Measurements from ENCODE around the gene TMPRSS4. TPM values are rescaled to one million over a fixed set of nuclear protein-coding genes. Genes with fewer than 3 reads are reported as not detected.

TMPRSS4 gene
- total RNA-seq, 1 donor from 2014 or later: 12.1 TPM

DNA sequence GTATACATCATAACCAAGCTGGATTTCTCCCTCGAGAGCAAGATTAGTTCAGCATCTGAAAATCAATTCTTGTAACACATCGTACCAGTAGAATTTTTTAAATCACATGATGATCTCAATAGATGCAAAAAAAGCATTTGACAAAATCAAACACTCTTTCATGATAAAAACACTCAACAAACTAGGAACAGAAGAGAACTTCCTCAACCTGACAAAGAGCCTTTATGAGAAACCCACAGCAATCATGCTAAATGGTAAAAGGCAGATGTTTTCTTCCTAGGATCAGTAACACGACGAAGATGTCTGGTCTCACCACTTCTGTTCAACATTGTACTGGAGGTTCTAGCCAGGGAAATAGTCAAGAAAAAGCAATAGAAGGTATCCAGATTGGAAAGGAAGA is 34.1 kb upstream of the TMPRSS4 start:
- H3K4me1 Mint-ChIP-seq (ENCODE audit: low read depth): peaks cover 1% of the 10 kb centered on the region

DNA sequence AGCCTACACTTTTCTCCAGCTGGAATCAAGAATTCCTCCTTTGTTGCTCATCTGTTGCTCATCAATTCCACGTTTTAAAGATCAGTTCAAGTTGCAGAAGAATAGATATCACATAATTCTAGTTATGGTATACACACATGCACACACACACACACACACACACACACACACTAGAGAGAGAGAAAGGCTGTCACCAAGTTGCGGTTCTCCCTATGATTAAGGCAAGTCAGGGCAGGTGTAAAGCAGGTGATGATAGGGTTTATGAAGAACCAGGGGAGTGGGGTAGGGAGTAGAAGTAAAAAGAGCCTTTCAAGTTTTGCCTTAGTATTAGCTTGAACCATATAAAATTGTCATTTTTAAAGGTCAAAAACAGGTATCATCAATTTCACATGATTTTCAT is 31.7 kb upstream of the TMPRSS4 start:
- no peak overlapping the region for H3K4me3 Mint-ChIP-seq (ENCODE audit: low read depth)
- no peak for DNase-seq (ENCODE audit: low spot score, unreplicated experiment)
- no peaks in the 10 kb centered on the region for H3K36me3 Mint-ChIP-seq (ENCODE audit: insufficient read depth)
- H3K27ac Mint-ChIP-seq: no peak overlapping the region
- H3K9me3 Mint-ChIP-seq (ENCODE audit: low read depth): no peaks in the 10 kb centered on the region
- H3K4me1 Mint-ChIP-seq (ENCODE audit: low read depth): peaks cover 1% of the 10 kb centered on the region
- TF ChIP-seq, protein P1, sequence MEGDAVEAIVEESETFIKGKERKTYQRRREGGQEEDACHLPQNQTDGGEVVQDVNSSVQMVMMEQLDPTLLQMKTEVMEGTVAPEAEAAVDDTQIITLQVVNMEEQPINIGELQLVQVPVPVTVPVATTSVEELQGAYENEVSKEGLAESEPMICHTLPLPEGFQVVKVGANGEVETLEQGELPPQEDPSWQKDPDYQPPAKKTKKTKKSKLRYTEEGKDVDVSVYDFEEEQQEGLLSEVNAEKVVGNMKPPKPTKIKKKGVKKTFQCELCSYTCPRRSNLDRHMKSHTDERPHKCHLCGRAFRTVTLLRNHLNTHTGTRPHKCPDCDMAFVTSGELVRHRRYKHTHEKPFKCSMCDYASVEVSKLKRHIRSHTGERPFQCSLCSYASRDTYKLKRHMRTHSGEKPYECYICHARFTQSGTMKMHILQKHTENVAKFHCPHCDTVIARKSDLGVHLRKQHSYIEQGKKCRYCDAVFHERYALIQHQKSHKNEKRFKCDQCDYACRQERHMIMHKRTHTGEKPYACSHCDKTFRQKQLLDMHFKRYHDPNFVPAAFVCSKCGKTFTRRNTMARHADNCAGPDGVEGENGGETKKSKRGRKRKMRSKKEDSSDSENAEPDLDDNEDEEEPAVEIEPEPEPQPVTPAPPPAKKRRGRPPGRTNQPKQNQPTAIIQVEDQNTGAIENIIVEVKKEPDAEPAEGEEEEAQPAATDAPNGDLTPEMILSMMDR (IDR thresholded peaks at IDR 0.05; ENCODE audit: unreplicated experiment): no peak
- H3K27me3 Mint-ChIP-seq: peaks cover 5% of the 10 kb centered on the region

More for the DNA sequence above, 34.1 kb upstream of the TMPRSS4 start:
- TF ChIP-seq, protein P1 (IDR thresholded peaks at IDR 0.05; ENCODE audit: unreplicated experiment): no peak
- H3K27me3 Mint-ChIP-seq: peaks cover 10% of the 10 kb centered on the region
- H3K4me3 Mint-ChIP-seq (ENCODE audit: low read depth): no peak overlapping the region
- no peaks in the 10 kb centered on the region for H3K36me3 Mint-ChIP-seq (ENCODE audit: insufficient read depth)
- DNase-seq (ENCODE audit: low spot score, unreplicated experiment): no peak
- H3K9me3 Mint-ChIP-seq (ENCODE audit: low read depth): no peaks in the 10 kb centered on the region
- H3K27ac Mint-ChIP-seq: no peak overlapping the region

- Mint-ChIP-seq H3K27ac (no peak overlapping the region), H3K27me3 (peaks cover 7% of the 10 kb centered on the region), H3K36me3 (ENCODE audit: insufficient read depth) (no peaks in the 10 kb centered on the region), H3K4me3 (ENCODE audit: low read depth) (no peak overlapping the region), H3K4me1 (ENCODE audit: low read depth) (peaks cover 1% of the 10 kb centered on the region), H3K9me3 (ENCODE audit: low read depth) (no peaks in the 10 kb centered on the region)
- TF ChIP-seq, protein P1 (IDR thresholded peaks at IDR 0.05; ENCODE audit: unreplicated experiment): no peak
- no peak for DNase-seq (ENCODE audit: low spot score, unreplicated experiment)
Observed at GRCh38 chr11:118046051-118046963, 30.6 kb upstream of the TMPRSS4 start.

DNA sequence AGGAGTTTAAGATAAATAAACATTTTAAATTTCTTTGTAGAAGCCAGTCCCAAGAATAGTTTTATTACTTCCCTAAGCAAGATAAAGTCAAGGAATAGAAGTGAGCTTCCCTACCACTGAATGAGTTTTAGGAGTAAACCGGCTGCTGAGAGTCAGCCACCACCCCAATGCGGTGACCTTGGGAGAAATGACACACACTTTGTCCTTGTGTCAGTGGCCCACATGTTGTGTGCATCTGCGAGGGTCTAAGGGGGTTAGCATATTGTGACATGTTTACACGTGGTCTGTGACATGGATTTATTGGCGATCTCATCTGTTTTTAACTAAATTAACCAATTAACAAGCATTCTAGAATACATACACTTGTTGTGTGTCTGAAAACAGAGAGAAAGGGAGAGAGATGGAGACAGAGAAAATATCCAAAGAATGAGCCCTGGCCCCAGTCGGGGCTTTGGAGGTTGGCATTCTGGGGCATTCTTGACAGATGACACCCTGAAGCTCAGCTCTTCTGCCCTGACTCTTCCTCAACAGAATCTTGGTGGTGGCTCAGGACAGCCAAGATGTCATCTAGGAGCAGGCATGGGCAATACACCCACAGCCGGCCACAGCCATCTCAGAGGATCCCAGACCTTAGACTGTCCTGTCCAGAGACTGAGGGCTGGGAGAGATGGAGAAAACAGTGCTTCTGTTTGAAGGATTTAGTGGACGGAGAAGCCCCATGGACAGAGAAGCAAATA is 29.7 kb upstream of the TMPRSS4 start:
- DNase-seq (ENCODE audit: low spot score, unreplicated experiment): no peak
- peaks cover 9% of the 10 kb centered on the region for H3K27me3 Mint-ChIP-seq
- no peaks in the 10 kb centered on the region for H3K36me3 Mint-ChIP-seq (ENCODE audit: insufficient read depth)
- TF ChIP-seq, protein P1 (IDR thresholded peaks at IDR 0.05; ENCODE audit: unreplicated experiment): no peak
- H3K4me1 Mint-ChIP-seq (ENCODE audit: low read depth): peaks cover 1% of the 10 kb centered on the region
- H3K4me3 Mint-ChIP-seq (ENCODE audit: low read depth): no peak overlapping the region
- no peaks in the 10 kb centered on the region for H3K9me3 Mint-ChIP-seq (ENCODE audit: low read depth)
- H3K27ac Mint-ChIP-seq: no peak overlapping the region

- Mint-ChIP-seq H3K4me3 (ENCODE audit: low read depth) (no peak overlapping the region), H3K36me3 (ENCODE audit: insufficient read depth) (no peaks in the 10 kb centered on the region), H3K4me1 (ENCODE audit: low read depth) (peaks cover 1% of the 10 kb centered on the region), H3K27me3 (peaks cover 9% of the 10 kb centered on the region), H3K27ac (no peak overlapping the region), H3K9me3 (ENCODE audit: low read depth) (no peaks in the 10 kb centered on the region)
- TF ChIP-seq, protein P1 (IDR thresholded peaks at IDR 0.05; ENCODE audit: unreplicated experiment): no peak
- DNase-seq (ENCODE audit: low spot score, unreplicated experiment): no peak
Observed at GRCh38 chr11:118047749-118048148, 29.1 kb upstream of the TMPRSS4 start.

All from progenitor cell of endocrine pancreas (in vitro differentiated cells).